Type B pancreatic cell (in vitro differentiated cells): ENCODE results near the gene CLCF1. TPM values are rescaled to one million over a fixed set of nuclear protein-coding genes. Genes with fewer than 3 reads are reported as not detected.

Experiments
- DNase-seq: peaks from one replicate; pipeline ENCODE4 v3.0.0; 2021; ENCODE audit warnings: mixed read lengths; ENCODE audit not compliant: unreplicated experiment; ENCODE audit errors: extremely low spot score
- H3K27ac Mint-ChIP-seq: 2 replicates; pipeline ENCODE4 v1.8.0; 2021; ENCODE audit warnings: mild to moderate bottlenecking, mixed read lengths
- H3K27me3 Mint-ChIP-seq: 2 replicates; pipeline ENCODE4 v1.8.0; 2021; ENCODE audit warnings: mixed read lengths
- H3K36me3 Mint-ChIP-seq: 2 replicates; pipeline ENCODE4 v1.8.0; 2021; ENCODE audit warnings: mixed read lengths
- H3K4me1 Mint-ChIP-seq: one replicate; pipeline ENCODE4 v1.8.0; 2021; ENCODE audit warnings: mixed read lengths; ENCODE audit not compliant: unreplicated experiment
- H3K4me3 Mint-ChIP-seq: 2 replicates; pipeline ENCODE4 v1.8.0; 2021; ENCODE audit warnings: mild to moderate bottlenecking, mixed read lengths
- H3K9me3 Mint-ChIP-seq: 2 replicates; pipeline ENCODE4 v1.8.0; 2021; ENCODE audit warnings: mixed read lengths
- CTCF ChIP-seq: fragments of 200-600 bp; sonication (generic); conservative IDR thresholded peaks from 2 replicates; pipeline ENCODE4 v1.5.0; 2021; ENCODE audit warnings: antibody characterized with exemption, mild to moderate bottlenecking
- total RNA-seq: library from RNA; stranded (reverse); gene quantifications from 2 replicates; pipeline ENCODE4 v1.2.1, GENCODE V29; 2021; ENCODE audit warnings: low replicate concordance

The CLCF1 gene
- total RNA-seq, 1 donor from 2014 or later: 3.2 TPM

DNA sequence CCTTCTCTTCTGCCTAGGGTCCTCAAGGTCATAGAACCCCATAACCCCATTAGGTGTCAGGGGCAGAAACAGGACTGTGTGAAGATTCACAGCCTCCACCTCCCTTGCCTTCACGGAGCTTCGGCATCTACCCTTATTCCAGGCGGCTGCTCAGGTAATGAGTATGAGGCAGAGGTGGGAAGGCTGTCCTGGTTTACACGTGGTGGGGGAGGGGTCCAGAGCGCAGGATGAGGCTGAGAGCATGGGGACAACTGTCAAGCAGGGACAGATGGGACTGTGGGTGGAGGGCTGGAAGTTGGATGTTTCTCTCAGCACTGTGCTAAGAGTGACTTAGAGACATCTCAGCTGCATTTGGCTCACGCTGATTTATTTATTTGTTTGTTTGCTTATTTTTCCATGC is 14.1 kb upstream of the CLCF1 start:
- Mint-ChIP-seq H3K27me3 (peaks cover 28% of the 10 kb centered on the region), H3K4me3 (no peak overlapping the region), H3K9me3 (no peaks in the 10 kb centered on the region), H3K36me3 (no peaks in the 10 kb centered on the region), H3K27ac (no peak overlapping the region), H3K4me1 (peaks cover 12% of the 10 kb centered on the region)
- no peak for DNase-seq
- no peak for TF ChIP-seq CTCF

DNA sequence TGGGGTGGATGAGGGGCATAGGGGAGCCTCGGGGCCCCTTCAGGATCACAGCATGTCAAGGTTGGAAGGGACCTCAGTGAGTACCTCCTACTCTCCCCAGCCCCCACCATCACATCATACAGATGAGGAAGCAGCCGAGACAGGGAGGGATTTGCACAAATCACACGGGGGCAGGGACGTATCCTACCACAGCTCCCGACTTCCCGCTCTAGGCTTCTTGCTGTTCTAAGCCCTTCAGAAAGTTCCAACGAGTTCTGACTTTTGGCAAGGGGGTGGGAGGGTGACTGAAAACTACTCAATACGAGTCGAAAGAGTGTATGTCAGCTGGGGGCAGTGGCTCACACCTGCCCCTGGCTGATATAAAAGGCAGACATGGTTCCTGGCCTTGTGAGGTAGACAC is 13.7 kb upstream of the CLCF1 start:
- Mint-ChIP-seq H3K4me3 (no peak overlapping the region), H3K9me3 (no peaks in the 10 kb centered on the region), H3K27ac (no peak overlapping the region), H3K27me3 (peaks cover 30% of the 10 kb centered on the region), H3K36me3 (no peaks in the 10 kb centered on the region), H3K4me1 (peaks cover 14% of the 10 kb centered on the region)
- DNase-seq: no peak
- TF ChIP-seq CTCF: no peak

- H3K9me3 Mint-ChIP-seq: no peaks in the 10 kb centered on the region
- H3K36me3 Mint-ChIP-seq: no peaks in the 10 kb centered on the region
- no peak for DNase-seq
- no peak overlapping the region for H3K27ac Mint-ChIP-seq
- no peak overlapping the region for H3K4me3 Mint-ChIP-seq
- H3K27me3 Mint-ChIP-seq: peaks cover 36% of the 10 kb centered on the region
- H3K4me1 Mint-ChIP-seq: peaks cover 14% of the 10 kb centered on the region
- no peak for TF ChIP-seq CTCF
Measured at GRCh38 chr11:67384851-67385366, 11.5 kb upstream of the CLCF1 start.

GRCh38 chr11:67382276-67383136 is 9.1 kb upstream of the CLCF1 start:
- peaks cover 35% of the 10 kb centered on the region for H3K27me3 Mint-ChIP-seq
- peak overlapping the region; percentile 48 for H3K27ac Mint-ChIP-seq
- TF ChIP-seq CTCF: peak; percentile 97
- H3K36me3 Mint-ChIP-seq: no peaks in the 10 kb centered on the region
- peaks cover 9% of the 10 kb centered on the region for H3K4me1 Mint-ChIP-seq
- H3K4me3 Mint-ChIP-seq: no peak overlapping the region
- peak; percentile 86 for DNase-seq
- H3K9me3 Mint-ChIP-seq: no peaks in the 10 kb centered on the region

- H3K27ac Mint-ChIP-seq: no peak overlapping the region
- no peak for TF ChIP-seq CTCF
- H3K27me3 Mint-ChIP-seq: peaks cover 32% of the 10 kb centered on the region
- H3K4me3 Mint-ChIP-seq: no peak overlapping the region
- no peak for DNase-seq
- no peaks in the 10 kb centered on the region for H3K36me3 Mint-ChIP-seq
- peaks cover 12% of the 10 kb centered on the region for H3K4me1 Mint-ChIP-seq
- no peaks in the 10 kb centered on the region for H3K9me3 Mint-ChIP-seq
Measured at GRCh38 chr11:67381244-67381972, 8.0 kb upstream of the CLCF1 start.
